GM18499 (cell line): ENCODE measurements around the gene FGG.

Experiments used
- ATAC-seq: cut with Tn5 transposase; IDR thresholded peaks from one replicate; pipeline ENCODE4 v1.9.1; 2021; ENCODE audit warnings: moderate number of reproducible peaks; ENCODE audit not compliant: insufficient read depth, unreplicated experiment

FGG gene

GRCh38 chr4:154588198-154588597 is 24.3 kb downstream of the FGG start:
- ATAC-seq: no peak

- no peak for ATAC-seq
Observed at GRCh38 chr4:154586296-154587033, 26.0 kb downstream of the FGG start.

DNA sequence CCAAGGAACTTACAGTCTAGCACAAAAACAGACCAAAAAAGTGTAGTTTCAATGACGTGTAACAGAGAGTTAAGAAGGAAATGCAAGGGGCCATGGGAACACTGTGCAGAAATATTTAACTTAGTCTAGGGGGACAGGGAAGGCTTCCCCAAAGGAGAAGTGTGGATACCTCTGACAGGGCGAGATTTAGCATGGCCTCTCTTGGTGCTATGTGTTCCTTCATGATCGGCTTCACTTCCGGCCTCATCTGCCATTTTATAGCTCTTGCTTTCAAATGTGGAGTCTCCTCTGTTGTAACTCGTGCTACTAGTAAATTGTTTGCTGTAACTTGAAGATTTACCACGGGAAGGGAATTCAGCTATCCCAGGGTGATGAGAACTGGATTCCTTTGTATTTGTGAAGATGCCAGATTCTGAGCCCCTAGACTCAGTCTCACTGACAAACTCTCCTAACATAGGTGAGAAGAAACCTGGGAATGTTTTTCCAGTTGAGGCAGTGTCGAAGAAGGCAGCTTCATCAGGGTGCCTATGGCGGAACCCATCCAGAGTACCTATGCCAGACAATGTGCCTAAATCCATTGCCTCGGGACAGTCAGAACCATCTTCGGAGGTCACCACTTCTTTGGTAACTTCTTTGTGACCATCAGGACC is 27.0 kb downstream of the FGG start:
- ATAC-seq: no peak

DNA sequence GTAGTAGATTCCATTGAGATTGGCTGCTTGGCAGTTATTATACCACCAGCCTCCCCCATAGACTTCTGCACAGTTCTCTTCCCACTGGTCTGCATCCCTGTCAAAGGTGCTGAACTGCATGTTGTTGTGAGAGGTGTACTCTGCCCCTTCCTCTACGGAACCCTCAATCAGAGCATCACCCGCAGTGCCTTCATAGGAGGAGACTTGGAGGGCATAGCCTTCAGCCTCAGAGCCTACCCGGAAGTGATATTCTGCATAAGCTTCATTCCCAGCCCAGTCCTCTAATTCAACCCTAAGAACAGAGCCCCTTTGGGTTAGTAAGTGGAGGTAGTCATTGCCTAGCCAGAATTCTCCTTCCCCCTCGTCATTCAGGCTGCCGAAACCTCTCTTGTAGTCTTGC is 28.2 kb downstream of the FGG start:
- ATAC-seq: no peak

GRCh38 chr4:154583677-154584076 is 28.8 kb downstream of the FGG start:
- no peak for ATAC-seq

GRCh38 chr4:154583230-154583629 is 29.2 kb downstream of the FGG start:
- no peak for ATAC-seq

- ATAC-seq: no peak
Observed at GRCh38 chr4:154582723-154583122, 29.7 kb downstream of the FGG start.

GRCh38 chr4:154579927-154580326 is 32.5 kb downstream of the FGG start:
- ATAC-seq: no peak

- ATAC-seq: no peak
Observed at GRCh38 chr4:154578919-154579318, 33.5 kb downstream of the FGG start.

- ATAC-seq: no peak
Observed at GRCh38 chr4:154577324-154577723, 35.1 kb downstream of the FGG start.

DNA sequence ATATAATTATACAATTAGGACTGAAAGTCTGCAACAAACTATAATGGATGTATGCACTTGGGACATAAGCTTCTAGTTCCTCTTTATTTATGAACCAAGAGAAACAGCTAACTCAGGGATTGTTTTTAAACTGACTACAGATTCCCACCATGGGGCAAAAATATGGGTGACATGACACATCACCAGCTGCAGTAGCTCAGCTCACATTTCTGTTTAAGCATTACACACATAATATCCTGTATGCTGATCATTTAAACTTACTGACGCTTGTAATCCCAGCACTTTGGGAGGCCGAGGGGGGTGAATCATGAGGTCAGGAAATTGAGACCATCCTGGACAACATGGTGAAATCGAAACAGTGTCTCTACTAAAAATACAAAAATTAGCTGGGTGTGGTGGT is 38.1 kb downstream of the FGG start:
- ATAC-seq: no peak

GRCh38 chr4:154573190-154573870 is 39.1 kb downstream of the FGG start:
- no peak for ATAC-seq

DNA sequence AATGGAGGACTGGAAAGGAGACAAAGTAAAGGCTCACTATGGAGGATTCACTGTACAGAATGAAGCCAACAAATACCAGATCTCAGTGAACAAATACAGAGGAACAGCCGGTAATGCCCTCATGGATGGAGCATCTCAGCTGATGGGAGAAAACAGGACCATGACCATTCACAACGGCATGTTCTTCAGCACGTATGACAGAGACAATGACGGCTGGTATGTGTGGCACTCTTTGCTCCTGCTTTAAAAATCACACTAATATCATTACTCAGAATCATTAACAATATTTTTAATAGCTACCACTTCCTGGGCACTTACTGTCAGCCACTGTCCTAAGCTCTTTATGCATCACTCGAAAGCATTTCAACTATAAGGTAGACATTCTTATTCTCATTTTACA is 42.9 kb downstream of the FGG start:
- ATAC-seq: no peak

- no peak for ATAC-seq
Observed at GRCh38 chr4:154569028-154569427, 43.4 kb downstream of the FGG start.

GRCh38 chr4:154566639-154567204 is 45.7 kb downstream of the FGG start:
- no peak for ATAC-seq

GRCh38 chr4:154565704-154566103 is 46.8 kb downstream of the FGG start:
- ATAC-seq: no peak

DNA sequence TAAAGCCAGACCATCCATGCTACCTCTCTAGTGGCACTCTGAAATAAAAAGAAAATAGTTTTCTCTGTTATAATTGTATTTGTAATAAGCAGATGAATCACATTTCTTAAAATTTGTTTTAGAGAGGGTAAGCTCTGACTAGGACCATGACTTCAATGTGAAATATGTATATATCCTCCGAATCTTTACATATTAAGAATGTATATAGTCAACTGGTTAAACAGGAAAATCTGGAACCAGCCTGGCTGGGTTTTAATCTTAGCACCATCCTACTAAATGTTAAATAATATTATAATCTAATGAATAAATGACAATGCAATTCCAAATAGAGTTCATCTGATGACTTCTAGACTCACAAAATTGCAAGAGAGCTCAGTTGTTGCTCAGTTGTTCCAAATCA is 48.1 kb downstream of the FGG start:
- ATAC-seq: no peak

DNA sequence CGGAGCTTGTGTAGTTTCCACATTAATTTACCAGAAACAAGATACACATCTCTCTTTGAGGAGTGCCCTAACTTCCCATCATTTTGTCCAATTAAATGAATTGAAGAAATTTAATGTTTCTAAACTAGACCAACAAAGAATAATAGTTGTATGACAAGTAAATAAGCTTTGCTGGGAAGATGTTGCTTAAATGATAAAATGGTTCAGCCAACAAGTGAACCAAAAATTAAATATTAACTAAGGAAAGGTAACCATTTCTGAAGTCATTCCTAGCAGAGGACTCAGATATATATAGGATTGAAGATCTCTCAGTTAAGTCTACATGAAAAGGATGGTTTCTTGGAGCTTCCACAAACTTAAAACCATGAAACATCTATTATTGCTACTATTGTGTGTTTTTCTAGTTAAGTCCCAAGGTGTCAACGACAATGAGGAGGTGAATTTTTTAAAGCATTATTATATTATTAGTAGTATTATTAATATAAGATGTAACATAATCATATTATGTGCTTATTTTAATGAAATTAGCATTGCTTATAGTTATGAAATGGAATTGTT is 49.7 kb downstream of the FGG start, which contains the start of gene FGB:
TSS of gene FGB (plus strand) at position 315 of the 558 bp plus-strand sequence. CDS start at position 323, 8 bp downstream.
- no peak for ATAC-seq

- ATAC-seq: no peak
Observed at GRCh38 chr4:154560824-154561231, 51.6 kb downstream of the FGG start.

- ATAC-seq: no peak
Observed at GRCh38 chr4:154560419-154560801, 52.0 kb downstream of the FGG start.
